Activated T-cell treated with anti-CD3 and anti-CD28 coated beads, Interleukin-2, amount 50 U/mL, for 48 hours (primary cell): Measurements from ENCODE around the gene HS3ST6.
"Not testable (repeated sequence)": the region's sequence is repeated elsewhere in the genome, so short reads cannot be mapped to it uniquely, and the experiment has no call there.

ENCODE experiments used
- DNase-seq, 2 experiments: peaks; one replicate each; pipeline ENCODE4 v3.0.0-alpha.2; 2020

The HS3ST6 gene

GRCh38 chr16:1906055-1906845 is 12.0 kb downstream of the HS3ST6 start:
- DNase-seq, result no peak

DNA sequence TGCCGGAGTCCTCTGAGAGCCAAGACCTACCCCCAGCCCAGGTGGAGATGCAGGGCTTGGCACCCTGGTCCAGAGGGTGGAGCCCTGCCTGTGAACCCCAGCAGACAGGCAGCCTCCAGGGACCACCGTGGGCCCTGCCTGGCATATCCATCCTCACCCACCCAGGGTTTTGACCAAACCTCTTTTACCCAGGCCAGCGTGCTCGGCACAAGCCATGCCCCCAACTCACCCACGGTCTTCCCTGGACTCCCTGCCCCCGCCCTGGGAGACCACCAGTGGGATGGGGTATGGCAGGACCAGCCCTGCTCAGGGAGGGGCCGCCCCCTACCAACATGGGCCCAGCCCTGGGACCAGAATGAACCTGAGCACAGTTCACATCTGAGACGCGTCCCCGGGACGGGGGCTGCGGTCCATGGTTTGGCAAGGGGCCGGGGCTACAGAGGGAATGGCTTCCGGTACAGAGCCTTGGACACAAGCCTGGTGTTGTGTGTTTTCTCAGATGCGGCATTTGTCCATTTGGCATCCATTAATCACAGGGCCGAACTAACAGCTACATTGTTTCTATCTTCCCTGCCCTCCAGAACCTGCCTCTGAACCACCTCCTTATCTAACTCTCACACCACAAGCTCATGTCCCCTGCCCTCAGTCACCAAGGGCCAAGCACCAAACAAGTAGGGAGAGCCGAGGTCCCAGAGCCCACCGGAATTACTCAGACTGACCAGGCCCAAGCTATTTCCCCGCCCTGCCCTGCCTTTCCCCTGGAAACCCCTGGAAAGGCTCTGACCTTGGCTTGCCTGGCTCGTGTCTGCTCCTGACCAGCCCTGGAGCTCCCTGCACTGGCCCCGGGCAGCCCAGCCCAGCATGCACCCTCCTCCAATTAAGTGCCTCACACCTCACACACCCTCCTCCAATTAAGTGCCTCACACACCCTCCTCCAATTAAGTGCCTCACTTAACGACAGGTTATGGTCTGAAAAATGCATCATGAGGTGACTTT is 14.1 kb downstream of the HS3ST6 start:
- DNase-seq, result no peak

- DNase-seq, result no peak
Observed at GRCh38 chr16:1903220-1903574, 15.0 kb downstream of the HS3ST6 start.

DNA sequence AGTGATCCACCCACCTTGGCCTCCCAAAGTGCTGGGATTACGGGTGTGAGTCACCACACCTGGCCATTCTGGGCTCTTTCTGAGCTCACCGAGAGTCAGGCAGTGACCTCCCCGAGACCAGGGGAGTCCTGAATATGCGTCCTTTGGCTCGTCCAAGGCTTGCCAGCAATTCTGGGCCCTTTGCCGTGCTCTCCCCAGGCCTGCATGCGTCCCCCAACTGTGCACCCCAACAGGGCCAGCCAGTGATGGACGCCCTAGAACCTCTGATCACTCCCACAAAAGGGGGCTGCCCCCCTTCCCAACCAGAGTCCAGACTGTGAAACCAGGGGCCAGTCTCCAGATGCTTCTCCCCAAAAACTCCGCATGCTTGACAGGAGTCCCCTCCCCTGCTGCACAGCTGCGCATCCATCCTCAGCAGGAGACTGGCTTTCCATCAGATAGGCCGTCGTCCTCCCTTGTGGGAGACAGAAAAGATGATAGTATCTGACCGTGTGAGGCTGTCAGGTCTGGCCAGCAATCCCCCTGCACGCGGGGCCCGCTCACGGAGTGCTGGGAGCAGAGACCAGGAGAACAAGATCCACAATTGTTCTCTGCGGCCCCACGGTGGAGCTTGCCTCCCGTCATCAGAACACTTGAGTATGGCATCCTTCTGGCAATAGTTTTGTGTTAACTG is 15.5 kb downstream of the HS3ST6 start:
- no peak for DNase-seq

- no peak for DNase-seq
Observed at GRCh38 chr16:1900452-1900774, 17.8 kb downstream of the HS3ST6 start.

GRCh38 chr16:1899641-1900451 is 18.4 kb downstream of the HS3ST6 start:
- no peak for DNase-seq

- not testable (repeated sequence) for DNase-seq
Observed at GRCh38 chr16:1897692-1898091, 20.5 kb downstream of the HS3ST6 start.

DNA sequence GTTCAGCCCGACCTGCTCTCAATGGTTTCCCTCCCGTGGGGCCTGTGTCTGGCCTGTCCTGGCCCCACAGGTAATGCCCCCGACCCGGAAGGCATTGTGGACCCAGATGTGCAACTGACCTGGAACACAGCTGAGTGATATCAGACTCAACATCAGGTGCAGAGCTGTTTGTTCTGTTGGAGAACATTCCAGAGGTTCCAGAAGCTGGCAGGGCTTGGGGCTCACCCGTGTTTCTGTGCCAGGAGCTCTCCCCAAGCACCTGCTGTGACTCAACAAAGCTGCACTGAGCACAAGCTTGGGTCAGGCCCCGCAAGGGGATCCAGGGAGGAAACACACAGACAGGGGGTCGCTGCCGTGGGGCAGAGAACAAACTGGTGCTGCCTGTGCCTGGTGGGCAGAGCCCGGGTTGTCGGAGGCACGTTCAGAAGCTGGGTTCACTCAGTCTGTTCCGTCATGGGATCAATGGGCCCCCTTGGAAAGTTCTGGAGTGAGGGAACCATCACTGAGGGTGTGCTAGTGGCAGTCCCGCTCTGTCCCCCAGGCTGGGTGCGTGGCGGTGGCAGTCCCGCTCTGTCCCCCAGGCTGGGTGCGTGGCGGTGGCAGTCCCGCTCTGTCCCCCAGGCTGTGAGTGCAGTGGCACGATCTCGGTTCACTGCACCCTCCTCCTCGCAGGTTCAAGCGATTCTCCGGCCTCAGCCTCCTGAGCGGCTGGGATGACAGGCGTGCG is 22.1 kb downstream of the HS3ST6 start:
- no peak for DNase-seq

- no peak for DNase-seq
Observed at GRCh38 chr16:1895068-1895467, 23.1 kb downstream of the HS3ST6 start.

DNA sequence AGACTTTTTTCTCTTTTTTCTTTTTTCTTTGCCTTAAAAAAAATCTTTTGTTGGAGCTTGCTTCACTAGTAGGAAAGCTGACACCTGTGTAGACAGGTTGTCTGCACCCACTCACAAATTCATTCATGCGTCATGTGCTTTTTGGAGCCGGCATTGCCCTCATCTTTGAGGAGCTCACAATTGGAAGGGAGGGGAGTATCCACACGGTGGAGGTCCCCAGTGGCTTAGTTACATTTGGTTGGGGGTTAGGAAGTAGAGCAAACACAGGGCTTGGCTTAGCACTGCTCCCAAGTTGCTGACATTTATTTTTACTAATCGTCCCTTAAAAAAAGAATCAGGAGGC is 27.5 kb downstream of the HS3ST6 start:
- no peak for DNase-seq

GRCh38 chr16:1890024-1890707 is 28.0 kb downstream of the HS3ST6 start:
- no peak for DNase-seq

DNA sequence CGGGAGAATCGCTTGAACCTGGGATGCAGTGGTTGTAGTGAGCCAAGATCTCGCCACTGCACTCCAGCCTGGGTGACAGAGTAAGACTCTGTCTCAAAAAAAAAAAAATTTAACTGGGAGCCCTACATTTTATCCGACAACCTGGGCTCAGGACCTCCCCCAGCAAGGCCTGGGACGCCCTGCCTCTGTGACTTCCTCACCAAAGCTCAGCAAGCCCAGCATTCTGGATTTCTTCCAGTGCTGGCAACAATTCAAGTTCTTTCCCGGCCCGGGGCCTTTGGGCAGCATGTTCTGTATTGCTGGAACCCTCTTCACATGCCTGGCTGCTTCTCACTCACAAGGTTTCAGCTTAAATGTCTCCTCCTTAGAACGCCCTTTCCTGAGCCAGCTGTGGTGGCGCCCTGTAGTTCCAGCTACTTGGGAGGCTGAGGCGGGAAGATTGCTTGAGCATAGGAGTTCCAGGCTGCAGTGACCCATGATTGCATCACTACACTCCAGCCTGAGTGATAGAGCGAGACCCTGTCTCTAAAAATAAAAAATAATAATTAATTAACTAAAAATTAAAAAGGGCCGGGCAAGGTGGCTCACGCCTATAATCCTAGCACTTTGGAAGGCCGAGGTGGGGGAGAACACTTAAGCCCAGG is 30.4 kb downstream of the HS3ST6 start:
- DNase-seq, result no peak

- DNase-seq, result no peak
Observed at GRCh38 chr16:1884889-1885288, 33.3 kb downstream of the HS3ST6 start.

DNA sequence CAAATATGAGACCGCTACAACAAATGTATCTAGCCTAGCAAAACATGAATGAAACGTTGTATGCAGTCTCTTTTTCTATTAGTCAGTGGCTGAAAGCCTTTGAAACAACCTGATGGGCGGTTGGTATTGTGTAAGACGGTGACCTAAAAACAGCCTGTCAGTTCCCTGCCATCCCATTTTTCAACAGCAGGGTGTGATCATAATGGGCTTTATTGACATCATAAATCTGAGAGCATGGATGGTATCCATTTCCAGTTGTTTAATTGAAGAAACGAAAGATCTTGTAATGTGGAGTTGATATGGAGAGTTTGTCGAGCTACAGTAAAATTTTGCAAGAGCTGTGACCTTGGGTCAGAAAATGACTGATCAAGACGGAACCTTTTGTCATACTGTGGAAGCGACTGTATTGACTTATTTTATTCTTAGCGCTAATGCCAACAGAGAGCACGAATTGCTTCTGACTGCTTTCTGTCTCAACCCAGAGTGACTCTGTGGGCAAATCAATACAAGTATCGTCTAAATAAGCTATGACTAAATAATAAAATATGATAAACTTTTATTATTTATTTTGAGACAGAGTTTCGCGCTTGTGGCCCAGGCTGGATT is 34.0 kb downstream of the HS3ST6 start:
- no peak for DNase-seq

GRCh38 chr16:1881172-1881571 is 37.0 kb downstream of the HS3ST6 start:
- not testable (repeated sequence) for DNase-seq

- DNase-seq, result no peak
Observed at GRCh38 chr16:1879477-1879876, 38.7 kb downstream of the HS3ST6 start.

GRCh38 chr16:1878256-1878655 is 40.0 kb downstream of the HS3ST6 start:
- DNase-seq, result no peak

- no peak for DNase-seq
Observed at GRCh38 chr16:1877804-1878203, 40.4 kb downstream of the HS3ST6 start.

GRCh38 chr16:1877089-1877488 is 41.1 kb downstream of the HS3ST6 start:
- no peak for DNase-seq

DNA sequence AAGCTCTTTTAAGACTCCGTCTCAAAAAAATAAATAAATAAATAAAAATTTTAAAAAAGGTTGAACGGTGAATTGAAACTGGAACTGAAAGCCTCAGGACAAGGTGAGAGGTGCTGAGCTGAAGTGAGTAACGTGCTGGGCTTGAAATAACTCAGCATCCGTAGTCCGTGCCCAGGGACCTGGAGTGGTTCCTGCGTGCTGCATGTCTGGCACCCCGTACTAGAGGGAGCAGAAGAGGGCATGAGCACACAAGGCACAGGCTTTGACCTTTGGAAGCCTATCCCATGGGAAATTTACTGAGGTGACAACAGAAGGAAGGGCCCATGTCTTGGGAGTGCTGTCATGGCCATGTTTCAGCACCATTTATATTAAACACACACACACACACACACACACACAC is 41.7 kb downstream of the HS3ST6 start:
- DNase-seq, result peak in 1 of 2 experiments; percentile 28
